HEK293 (cell line): ENCODE data around the gene ABAT.

Source experiments
- CTCF ChIA-PET: fragments of 350-600 bp; formaldehyde crosslinking; extraction: SDS; loops from one replicate; lab custom pipeline; 2021; ENCODE audit warnings: antibody characterized with exemption; lab: Yijun Ruan, JAX
- POLR2A ChIA-PET: fragments of 300-600 bp; formaldehyde crosslinking; extraction: SDS; loops from one replicate; lab custom pipeline; 2020; ENCODE audit warnings: antibody characterized with exemption, inconsistent platforms; lab: Yijun Ruan, JAX
- H3K27ac ChIP-seq: fragments of 200-500 bp; sonication (Bioruptor generic); 2 replicates; pipeline ENCODE4 v1.5.1; 2014; ENCODE audit warnings: low read depth, low read length, control low read depth, inconsistent platforms; ENCODE audit errors: extremely low read depth
- H3K36me3 ChIP-seq, 2 experiments: fragments of 200-500 bp in 1 of 2; sonication (Bioruptor generic) in 1 of 2; 1 replicate in 1 of 2; 2 replicates in 1 of 2; pipeline ENCODE4 v1.5.1; 2014 to 2017; ENCODE audit warnings: inconsistent platforms in 2 of 2, low read length in 2 of 2; ENCODE audit not compliant: control insufficient read depth in 2 of 2, insufficient read depth in 1 of 2
- H3K4me1 ChIP-seq: fragments of 200-500 bp; sonication (Bioruptor generic); 2 replicates; pipeline ENCODE4 v1.5.1; 2014; ENCODE audit warnings: mild to moderate bottlenecking, low read length, inconsistent platforms; ENCODE audit not compliant: control insufficient read depth, insufficient read depth
- H3K4me3 ChIP-seq: 2 replicates; pipeline ENCODE4 v1.5.1; 2011; ENCODE audit warnings: low read depth, mild to moderate bottlenecking, control low read depth, low read length, moderate library complexity
- H3K9me3 ChIP-seq: fragments of 200-500 bp; sonication (Bioruptor generic); 2 replicates; pipeline ENCODE4 v1.5.1; 2014; ENCODE audit warnings: low read depth, low read length, inconsistent platforms; ENCODE audit not compliant: control insufficient read depth, insufficient read depth
- EGR2 ChIP-seq: fragments of 450-650 bp; formaldehyde crosslinking; IDR thresholded peaks from 2 replicates; pipeline ENCODE4 v1.5.1; 2016; ENCODE audit warnings: low read depth, missing biosample characterization, missing genetic modification characterization
- GLIS1 ChIP-seq: fragments of 450-650 bp; formaldehyde crosslinking; IDR thresholded peaks from 2 replicates; pipeline ENCODE4 v1.5.1; 2016; ENCODE audit warnings: missing biosample characterization, missing genetic modification characterization
- KLF10 ChIP-seq: fragments of 450-650 bp; IDR thresholded peaks from 2 replicates; pipeline ENCODE4 v1.5.1; 2018; ENCODE audit warnings: missing biosample characterization, mild to moderate bottlenecking, missing genetic modification characterization
- KLF16 ChIP-seq: fragments of 450-650 bp; formaldehyde crosslinking; IDR thresholded peaks from 2 replicates; pipeline ENCODE4 v1.5.1; 2017; ENCODE audit warnings: missing biosample characterization, missing genetic modification characterization
- OSR2 ChIP-seq: fragments of 450-650 bp; formaldehyde crosslinking; IDR thresholded peaks from 2 replicates; pipeline ENCODE4 v1.5.1; 2016; ENCODE audit warnings: missing biosample characterization, missing genetic modification characterization
- REPIN1 ChIP-seq: fragments of 450-650 bp; formaldehyde crosslinking; IDR thresholded peaks from 2 replicates; pipeline ENCODE4 v1.5.1; 2017; ENCODE audit warnings: missing biosample characterization, missing genetic modification characterization, low read depth
- ZFP3 ChIP-seq: fragments of 450-650 bp; formaldehyde crosslinking; IDR thresholded peaks from 2 replicates; pipeline ENCODE4 v1.5.1; 2016; ENCODE audit warnings: low read depth, missing biosample characterization, missing genetic modification characterization
- ZFP37 ChIP-seq: fragments of 450-650 bp; formaldehyde crosslinking; IDR thresholded peaks from 2 replicates; pipeline ENCODE4 v1.5.1; 2016; ENCODE audit warnings: missing biosample characterization, missing genetic modification characterization
- ZNF114 ChIP-seq: fragments of 450-650 bp; formaldehyde crosslinking; IDR thresholded peaks from 2 replicates; pipeline ENCODE4 v1.5.0; 2017; ENCODE audit warnings: missing biosample characterization, missing genetic modification characterization
- ZNF132 ChIP-seq: fragments of 450-650 bp; formaldehyde crosslinking; IDR thresholded peaks from 2 replicates; pipeline ENCODE4 v1.5.1; 2017; ENCODE audit warnings: missing biosample characterization, missing genetic modification characterization, borderline replicate concordance
- ZNF157 ChIP-seq: fragments of 450-650 bp; formaldehyde crosslinking; IDR thresholded peaks from 2 replicates; pipeline ENCODE4 v1.5.1; 2016; ENCODE audit warnings: missing biosample characterization, missing genetic modification characterization
- ZNF184 ChIP-seq: fragments of 450-650 bp; IDR thresholded peaks from 2 replicates; pipeline ENCODE4 v1.5.1; 2018; ENCODE audit warnings: missing biosample characterization, mild to moderate bottlenecking, missing genetic modification characterization
- ZNF211 ChIP-seq: fragments of 450-650 bp; formaldehyde crosslinking; IDR thresholded peaks from 2 replicates; pipeline ENCODE4 v1.5.1; 2016; ENCODE audit warnings: low read depth, missing biosample characterization, missing genetic modification characterization
- ZNF473 ChIP-seq: fragments of 450-650 bp; formaldehyde crosslinking; IDR thresholded peaks from 2 replicates; pipeline ENCODE4 v1.5.1; 2017; ENCODE audit warnings: missing biosample characterization, missing genetic modification characterization
- ZNF501 ChIP-seq: fragments of 450-650 bp; formaldehyde crosslinking; IDR thresholded peaks from 2 replicates; pipeline ENCODE4 v1.5.1; 2016; ENCODE audit warnings: missing biosample characterization, missing genetic modification characterization
- ZNF510 ChIP-seq: fragments of 450-650 bp; formaldehyde crosslinking; IDR thresholded peaks from 2 replicates; pipeline ENCODE4 v1.5.1; 2018; ENCODE audit warnings: mild to moderate bottlenecking, missing genetic modification characterization, missing biosample characterization; ENCODE audit not compliant: insufficient replicate concordance
- ZNF514 ChIP-seq: fragments of 450-650 bp; formaldehyde crosslinking; IDR thresholded peaks from 2 replicates; pipeline ENCODE4 v1.5.1; 2016; ENCODE audit warnings: missing biosample characterization, missing genetic modification characterization
- ZNF629 ChIP-seq: fragments of 450-650 bp; formaldehyde crosslinking; IDR thresholded peaks from 2 replicates; pipeline ENCODE4 v1.5.1; 2017; ENCODE audit warnings: missing biosample characterization, missing genetic modification characterization
- TF ChIP-seq, protein P1 (sequence below): fragments of 450-650 bp; formaldehyde crosslinking; IDR thresholded peaks from 2 replicates; pipeline ENCODE4 v1.5.1; 2017; ENCODE audit warnings: missing biosample characterization, missing genetic modification characterization
- TF ChIP-seq, protein P2 (sequence below): fragments of 450-650 bp; formaldehyde crosslinking; IDR thresholded peaks from 2 replicates; pipeline ENCODE4 v1.5.1; 2017; ENCODE audit warnings: missing biosample characterization, missing genetic modification characterization
- TF ChIP-seq, protein P3 (sequence below): fragments of 450-650 bp; formaldehyde crosslinking; IDR thresholded peaks from 2 replicates; pipeline ENCODE4 v1.5.1; 2016; ENCODE audit warnings: missing biosample characterization, missing genetic modification characterization

ABAT gene

DNA sequence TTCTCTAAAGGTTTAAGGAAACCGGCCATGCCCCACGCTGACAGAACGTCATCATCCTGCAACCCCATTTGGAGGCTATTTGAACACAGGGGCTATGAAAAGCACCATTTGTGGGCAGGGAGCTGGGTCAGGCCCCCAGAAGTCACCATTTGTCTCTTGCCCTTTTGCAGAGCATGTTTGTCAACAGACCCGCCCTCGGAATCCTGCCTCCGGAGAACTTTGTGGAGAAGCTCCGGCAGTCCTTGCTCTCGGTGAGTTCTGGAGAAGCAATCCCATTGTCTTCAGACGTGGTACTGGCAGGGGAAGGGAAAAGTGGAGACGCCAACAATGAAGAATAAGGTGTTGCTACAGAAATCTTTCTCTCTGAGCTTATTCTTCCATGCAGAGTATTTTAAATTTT is 89.5 kb downstream of the ABAT start (continued):
- no peak for TF ChIP-seq ZNF132 (tag by site-specific recombination)
- TF ChIP-seq, all 188 proteins: peak for 0

DNA sequence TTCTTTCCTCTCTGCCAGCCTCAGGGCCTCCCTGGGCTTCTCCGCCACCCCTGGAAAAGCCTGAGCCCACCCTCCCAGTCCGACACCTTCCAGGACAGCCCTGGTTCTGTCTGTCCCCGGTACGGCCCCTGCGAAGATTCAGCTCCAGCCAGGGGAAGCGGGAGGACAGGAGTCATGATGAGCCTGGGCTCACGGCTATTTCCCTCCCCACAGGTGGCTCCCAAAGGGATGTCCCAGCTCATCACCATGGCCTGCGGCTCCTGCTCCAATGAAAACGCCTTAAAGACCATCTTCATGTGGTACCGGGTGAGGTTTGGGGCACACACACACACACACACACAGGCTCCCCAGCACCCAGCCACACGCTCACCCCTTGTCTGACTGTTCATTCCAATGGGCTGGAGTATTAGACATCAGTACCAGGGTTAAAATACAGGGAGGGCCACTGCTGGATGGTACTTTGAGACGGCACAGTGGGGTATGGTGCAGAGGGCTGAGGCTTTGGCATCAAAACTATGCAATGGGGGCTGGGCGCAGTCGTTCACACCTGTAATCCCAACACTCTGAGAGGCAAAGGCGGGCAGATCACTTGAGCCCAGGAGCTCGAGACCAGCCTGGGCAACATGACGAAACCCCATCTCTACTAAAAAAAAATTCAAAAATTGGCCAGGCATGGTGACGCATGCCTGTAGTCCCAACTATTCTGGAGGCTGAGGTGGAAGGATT is 90.3 kb downstream of the ABAT start:
- H3K4me3 ChIP-seq = no peak overlapping the region
- TF ChIP-seq, protein P1, sequence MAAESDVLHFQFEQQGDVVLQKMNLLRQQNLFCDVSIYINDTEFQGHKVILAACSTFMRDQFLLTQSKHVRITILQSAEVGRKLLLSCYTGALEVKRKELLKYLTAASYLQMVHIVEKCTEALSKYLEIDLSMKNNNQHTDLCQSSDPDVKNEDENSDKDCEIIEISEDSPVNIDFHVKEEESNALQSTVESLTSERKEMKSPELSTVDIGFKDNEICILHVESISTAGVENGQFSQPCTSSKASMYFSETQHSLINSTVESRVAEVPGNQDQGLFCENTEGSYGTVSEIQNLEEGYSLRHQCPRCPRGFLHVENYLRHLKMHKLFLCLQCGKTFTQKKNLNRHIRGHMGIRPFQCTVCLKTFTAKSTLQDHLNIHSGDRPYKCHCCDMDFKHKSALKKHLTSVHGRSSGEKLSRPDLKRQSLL (tag by site-specific recombination) = no peak
- no peak for TF ChIP-seq ZNF184 (tag by site-specific recombination)
- TF ChIP-seq, protein P2, sequence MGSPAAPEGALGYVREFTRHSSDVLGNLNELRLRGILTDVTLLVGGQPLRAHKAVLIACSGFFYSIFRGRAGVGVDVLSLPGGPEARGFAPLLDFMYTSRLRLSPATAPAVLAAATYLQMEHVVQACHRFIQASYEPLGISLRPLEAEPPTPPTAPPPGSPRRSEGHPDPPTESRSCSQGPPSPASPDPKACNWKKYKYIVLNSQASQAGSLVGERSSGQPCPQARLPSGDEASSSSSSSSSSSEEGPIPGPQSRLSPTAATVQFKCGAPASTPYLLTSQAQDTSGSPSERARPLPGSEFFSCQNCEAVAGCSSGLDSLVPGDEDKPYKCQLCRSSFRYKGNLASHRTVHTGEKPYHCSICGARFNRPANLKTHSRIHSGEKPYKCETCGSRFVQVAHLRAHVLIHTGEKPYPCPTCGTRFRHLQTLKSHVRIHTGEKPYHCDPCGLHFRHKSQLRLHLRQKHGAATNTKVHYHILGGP = no peak
- TF ChIP-seq, all 188 proteins: peak for 0
- Histone ChIP-seq H3K27ac (no peak overlapping the region), H3K9me3 (no peaks in the 10 kb centered on the region), H3K36me3 (peaks cover 0 to 17% of the 10 kb centered on the region in 2 experiments; a peak in 1 of 3 replicates), H3K4me1 (no peaks in the 10 kb centered on the region)
- CTCF ChIA-PET = interaction anchor here (0.7 kb wide), 1 partner anchor 27 kb away, joined by 3 read pairs; no protein-coding TSS in a partner anchor
- POLR2A ChIA-PET = no interaction called here

DNA sequence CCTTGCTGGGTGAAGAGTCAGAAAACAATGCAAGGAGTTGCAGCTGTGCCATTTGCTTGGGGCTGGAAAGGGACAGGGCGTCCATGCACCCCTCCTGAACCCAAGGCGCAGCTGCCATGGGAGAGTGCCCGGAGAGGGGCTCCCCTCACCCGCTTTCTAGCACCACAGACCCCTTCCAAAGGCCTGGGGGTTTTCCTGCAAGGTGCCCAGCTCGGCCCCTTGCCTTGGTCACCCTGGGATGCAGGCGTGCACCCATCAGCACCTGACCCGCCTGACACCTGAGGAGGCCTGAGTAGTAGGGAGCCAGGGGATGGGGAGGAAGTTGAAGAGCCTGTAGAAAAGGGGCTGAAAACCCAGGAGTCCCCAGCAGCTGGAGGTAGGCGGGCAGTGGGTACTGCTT is 92.8 kb downstream of the ABAT start:
- H3K4me1 ChIP-seq = no peaks in the 10 kb centered on the region
- H3K36me3 ChIP-seq = peaks cover 0 to 22% of the 10 kb centered on the region in 2 experiments; a peak in 1 of 3 replicates
- TF ChIP-seq ZNF514 = no peak
- TF ChIP-seq ZNF510 (tag by site-specific recombination) = no peak
- no peak for TF ChIP-seq OSR2 (tag by site-specific recombination)
- no peak for TF ChIP-seq ZNF157 (tag by site-specific recombination)
- TF ChIP-seq REPIN1 = no peak
- TF ChIP-seq ZFP37 (tag by site-specific recombination) = no peak
- TF ChIP-seq ZNF211 (tag by site-specific recombination) = no peak
- no peak for TF ChIP-seq ZNF473 (tag by site-specific recombination)
- TF ChIP-seq EGR2 (tag by site-specific recombination) = no peak
- TF ChIP-seq ZNF114 (tag by site-specific recombination) = no peak
- no peak for TF ChIP-seq ZFP3 (tag by site-specific recombination)
- no peak for TF ChIP-seq ZNF501 (tag by site-specific recombination)
- TF ChIP-seq GLIS1 (tag by site-specific recombination) = no peak
- no peak for TF ChIP-seq KLF10 (tag by site-specific recombination)
- TF ChIP-seq ZNF629 (tag by site-specific recombination) = no peak
- TF ChIP-seq KLF16 (tag by site-specific recombination) = no peak
- TF ChIP-seq, protein P3, sequence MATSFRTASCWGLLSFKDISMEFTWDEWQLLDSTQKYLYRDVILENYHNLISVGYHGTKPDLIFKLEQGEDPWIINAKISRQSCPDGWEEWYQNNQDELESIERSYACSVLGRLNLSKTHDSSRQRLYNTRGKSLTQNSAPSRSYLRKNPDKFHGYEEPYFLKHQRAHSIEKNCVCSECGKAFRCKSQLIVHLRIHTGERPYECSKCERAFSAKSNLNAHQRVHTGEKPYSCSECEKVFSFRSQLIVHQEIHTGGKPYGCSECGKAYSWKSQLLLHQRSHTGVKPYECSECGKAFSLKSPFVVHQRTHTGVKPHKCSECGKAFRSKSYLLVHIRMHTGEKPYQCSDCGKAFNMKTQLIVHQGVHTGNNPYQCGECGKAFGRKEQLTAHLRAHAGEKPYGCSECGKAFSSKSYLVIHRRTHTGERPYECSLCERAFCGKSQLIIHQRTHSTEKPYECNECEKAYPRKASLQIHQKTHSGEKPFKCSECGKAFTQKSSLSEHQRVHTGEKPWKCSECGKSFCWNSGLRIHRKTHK (tag by site-specific recombination) = no peak
- no peak overlapping the region for H3K4me3 ChIP-seq
- ChIA-PET POLR2A (no interaction called here), CTCF (interaction anchor here (0.6 kb wide), 1 partner anchor 249 kb away, joined by 3 read pairs; no protein-coding TSS in a partner anchor)
- no peak overlapping the region for H3K27ac ChIP-seq
- H3K9me3 ChIP-seq = no peaks in the 10 kb centered on the region
